Esophagus muscularis mucosa (tissue), 4 donors: ENCODE measurements around the gene PLPP1.

Experiments used
- CTCF ChIP-seq, 3 experiments: fragments of 200-600 bp in 2 of 3; fragments of 450-650 bp in 1 of 3; sonication (generic) in 2 of 3; IDR thresholded peaks; one replicate each; pipeline ENCODE4 v1.5.1; 2017 to 2019; ENCODE audit warnings: antibody characterized with exemption in 3 of 3, mild to moderate bottlenecking in 2 of 3, moderate library complexity in 1 of 3
- EP300 ChIP-seq: sonication (generic); formaldehyde crosslinking; IDR thresholded peaks from one replicate; pipeline ENCODE4 v1.6.1; 2017; ENCODE audit warnings: antibody characterized with exemption
- POLR2A ChIP-seq: fragments of 450-650 bp; IDR thresholded peaks from one replicate; pipeline ENCODE4 v1.6.1; 2017; ENCODE audit warnings: antibody characterized with exemption, moderate library complexity, mild to moderate bottlenecking, low read depth
- POLR2AphosphoS5 ChIP-seq, 2 donors: sonication (generic); formaldehyde crosslinking; IDR thresholded peaks; one replicate each; pipeline ENCODE4 v1.6.1; 2017; ENCODE audit warnings: antibody characterized with exemption in 2 of 2

GRCh38 chr5:55492449-55492848, 42.3 kb downstream of the PLPP1 start:
- TF ChIP-seq POLR2A, result no peak
- no peak for TF ChIP-seq CTCF (IDR thresholded peaks at IDR 0.05)
- TF ChIP-seq EP300, result no peak
- no peak for TF ChIP-seq POLR2AphosphoS5 (IDR thresholded peaks at IDR 0.05)
